HepG2 (cell line): ENCODE data around the gene POLR3H. TPM values are rescaled to one million over a fixed set of nuclear protein-coding genes. Genes with fewer than 3 reads are reported as not detected.

Source experiments
- ATAC-seq: fragments of 200-7000 bp; cut with Tn5 transposase; 3 replicates; pipeline ENCODE4 v1.9.1; 2020; ENCODE audit warnings: mild to moderate bottlenecking, moderate library complexity
- BruUV-seq: library from RNA; stranded (reverse); fragments of 400-500 nt; replicated peaks from 2 replicates; lab custom pipeline; 2021; lab: Mats Ljungman, UMichigan
- CTCF ChIA-PET: fragments of 300-600 bp; formaldehyde crosslinking; extraction: SDS; loops from one replicate; lab custom pipeline; 2021; ENCODE audit warnings: low total read pairs, inconsistent platforms, low intra/inter-chr PET ratio; lab: Yijun Ruan, JAX
- POLR2A ChIA-PET: fragments of 350-600 bp; sonication (Branson Sonifier 250); formaldehyde crosslinking; loops from one replicate; lab custom pipeline; 2020; ENCODE audit warnings: antibody characterized with exemption, inconsistent platforms; lab: Yijun Ruan, JAX
- DNase-seq: peaks from one replicate; pipeline ENCODE4 v3.0.0-alpha.2; 2015; ENCODE audit warnings: low spot score
- FAIRE-seq: peaks from 3 replicates; lab custom pipeline; 2011; peaks lifted over from hg19 to GRCh38; lab: Jason Lieb, UNC
- H2AFZ ChIP-seq: one replicate; pipeline ENCODE4 v1.6.1; 2011; ENCODE audit warnings: low read length, inconsistent platforms
- H3K27ac ChIP-seq: fragments of 300-600 bp; 3 replicates; pipeline ENCODE4 v1.8.0; 2011; ENCODE audit warnings: mixed run types, mild to moderate bottlenecking, mixed read lengths, low read length, inconsistent platforms; ENCODE audit not compliant: insufficient read depth; ENCODE audit errors: extremely low read length
- H3K27me3 ChIP-seq, 2 experiments: fragments of 200-600 bp in 1 of 2; 2 replicates in 1 of 2; 3 replicates in 1 of 2; pipeline versions ENCODE4 v1.6.0 to v1.8.0; 2011; ENCODE audit warnings: low read length in 2 of 2, mild to moderate bottlenecking in 2 of 2, moderate library complexity in 2 of 2, inconsistent platforms in 1 of 2; ENCODE audit not compliant: insufficient read depth in 2 of 2, control insufficient read depth in 1 of 2
- H3K36me3 ChIP-seq, 2 experiments: fragments of 200-600 bp in 1 of 2; replicated peaks in 1 of 2; 2 replicates in 1 of 2; 3 replicates in 1 of 2; pipeline versions ENCODE4 v1.5.1 to v1.8.0; 2011; ENCODE audit warnings: low read length in 2 of 2, inconsistent platforms in 1 of 2; ENCODE audit not compliant: insufficient read depth in 2 of 2, control insufficient read depth in 1 of 2
- H3K4me1 ChIP-seq: 2 replicates; pipeline ENCODE4 v1.5.1; 2012; ENCODE audit warnings: low read length, inconsistent platforms; ENCODE audit not compliant: insufficient read depth
- H3K4me2 ChIP-seq: 2 replicates; pipeline ENCODE4 v1.6.0; 2011; ENCODE audit warnings: low read depth, low read length, inconsistent platforms
- H3K4me3 ChIP-seq, 3 experiments: fragments of 200-600 bp in 1 of 3; sonication (generic), shearing (Covaris generic) in 1 of 3; replicated peaks in 1 of 3; 2 replicates each; pipeline ENCODE4 v1.5.1; 2011 to 2016; ENCODE audit warnings: low read length in 3 of 3, inconsistent platforms in 2 of 3, low read depth in 2 of 3, mild to moderate bottlenecking in 2 of 3, control low read depth in 1 of 3, mixed read lengths in 1 of 3; ENCODE audit not compliant: insufficient read depth in 1 of 3
- H3K79me2 ChIP-seq: one replicate; pipeline ENCODE4 v1.6.1; 2011; ENCODE audit warnings: low read length, inconsistent platforms; ENCODE audit not compliant: insufficient read depth
- H3K9ac ChIP-seq: 2 replicates; pipeline ENCODE4 v1.6.0; 2011; ENCODE audit warnings: mild to moderate bottlenecking, low read depth, low read length, inconsistent platforms; ENCODE audit not compliant: insufficient read depth
- H3K9me3 ChIP-seq: 2 replicates; pipeline ENCODE4 v1.5.1; 2012; ENCODE audit warnings: mild to moderate bottlenecking, low read length
- H4K20me1 ChIP-seq: 2 replicates; pipeline ENCODE4 v1.6.0; 2011; ENCODE audit warnings: inconsistent platforms, mild to moderate bottlenecking, low read length, moderate library complexity; ENCODE audit not compliant: insufficient read depth
- ATF1 ChIP-seq: IDR thresholded peaks from 2 replicates; pipeline ENCODE4 v1.6.1; 2016; ENCODE audit warnings: mild to moderate bottlenecking, control low read depth
- BCL3 ChIP-seq: sonication (generic); formaldehyde crosslinking; IDR thresholded peaks from 2 replicates; pipeline ENCODE4 v1.5.1; 2020; ENCODE audit warnings: mild to moderate bottlenecking, missing genetic modification reagents, moderate library complexity
- BRF2 ChIP-seq: sonication (generic); formaldehyde crosslinking; IDR thresholded peaks from 2 replicates; pipeline ENCODE4 v1.8.1; 2022; ENCODE audit warnings: mild to moderate bottlenecking, missing genetic modification reagents
- CHD4 ChIP-seq: fragments of 200-600 bp; sonication (generic); IDR thresholded peaks from 2 replicates; pipeline ENCODE4 v1.7.0; 2017; ENCODE audit warnings: mild to moderate bottlenecking, low read length, borderline replicate concordance
- GTF2F1 ChIP-seq: fragments of 150-350 bp; IDR thresholded peaks from 2 replicates; pipeline ENCODE4 v1.6.1; 2014; ENCODE audit warnings: low read length
- KDM5B ChIP-seq: sonication (generic); formaldehyde crosslinking; IDR thresholded peaks from 2 replicates; pipeline ENCODE4 v1.4.0; 2020; ENCODE audit warnings: missing genetic modification reagents, mild to moderate bottlenecking, borderline replicate concordance
- MBD4 ChIP-seq: IDR thresholded peaks from 2 replicates; pipeline ENCODE4 v1.6.1; 2012; ENCODE audit warnings: low read length, inconsistent platforms, borderline replicate concordance
- NFE2L1 ChIP-seq: sonication (generic); formaldehyde crosslinking; IDR thresholded peaks from 2 replicates; pipeline ENCODE4 v1.4.0; 2020; ENCODE audit warnings: missing genetic modification reagents, mild to moderate bottlenecking, borderline replicate concordance
- POGZ ChIP-seq: sonication (generic); formaldehyde crosslinking; IDR thresholded peaks from 2 replicates; pipeline ENCODE4 v1.4.0; 2020; ENCODE audit warnings: mild to moderate bottlenecking, missing genetic modification reagents
- SRY ChIP-seq: sonication (generic); formaldehyde crosslinking; IDR thresholded peaks from 2 replicates; pipeline ENCODE4 v1.8.0; 2022; ENCODE audit warnings: mild to moderate bottlenecking, missing genetic modification reagents
- TEAD3 ChIP-seq: optimal IDR thresholded peaks from 2 replicates; pipeline ENCODE3; 2016; ENCODE audit warnings: borderline replicate concordance
- ZBTB20 ChIP-seq: sonication (generic); formaldehyde crosslinking; IDR thresholded peaks from 2 replicates; pipeline ENCODE4 v1.8.1; 2023; ENCODE audit warnings: missing genetic modification reagents, low read depth, mild to moderate bottlenecking, borderline replicate concordance
- ZFY ChIP-seq: sonication (generic); formaldehyde crosslinking; IDR thresholded peaks from 2 replicates; pipeline ENCODE4 v1.4.0; 2020; ENCODE audit warnings: missing genetic modification reagents
- ZNF260 ChIP-seq: sonication (generic); formaldehyde crosslinking; IDR thresholded peaks from 2 replicates; pipeline ENCODE4 v1.4.0; 2020; ENCODE audit warnings: missing genetic modification reagents, low read depth, mild to moderate bottlenecking, borderline replicate concordance
- ZNF282 ChIP-seq: fragments of 450-650 bp; IDR thresholded peaks from 2 replicates; pipeline ENCODE4 v1.6.1; 2018; ENCODE audit not compliant: partially characterized antibody
- ZNF337 ChIP-seq: sonication (generic); formaldehyde crosslinking; IDR thresholded peaks from 2 replicates; pipeline ENCODE4 v1.5.1; 2020; ENCODE audit warnings: missing genetic modification reagents, low read depth, mild to moderate bottlenecking, borderline replicate concordance
- ZNF484 ChIP-seq: sonication (generic); formaldehyde crosslinking; IDR thresholded peaks from 2 replicates; pipeline ENCODE4 v1.5.1; 2020; ENCODE audit warnings: mild to moderate bottlenecking, low read depth, missing genetic modification reagents, borderline replicate concordance
- ZNF768 ChIP-seq: sonication (generic); formaldehyde crosslinking; IDR thresholded peaks from 2 replicates; pipeline ENCODE4 v1.4.0; 2020; ENCODE audit warnings: missing genetic modification reagents
- ZNF891 ChIP-seq: sonication (generic); formaldehyde crosslinking; IDR thresholded peaks from 2 replicates; pipeline ENCODE4 v1.5.0; 2020; ENCODE audit warnings: mild to moderate bottlenecking, missing genetic modification reagents
- ZSCAN21 ChIP-seq: sonication (generic); formaldehyde crosslinking; IDR thresholded peaks from 2 replicates; pipeline ENCODE4 v1.8.0; 2022; ENCODE audit warnings: mild to moderate bottlenecking, missing genetic modification reagents, moderate library complexity, borderline replicate concordance
- WGBS: methylation state at CpG from one replicate; pipeline ENCODE4 v1.1.6; 2017; ENCODE audit warnings: low lambda C conversion rate; 5-methylcytosine and 5-hydroxymethylcytosine counted together
- in situ Hi-C: cut with HindIII; loops from 2 replicates; pipeline ENCODE4 v1.10.0; 2017; ENCODE audit warnings: low pct_unique_long_range_greater_than_20kb; ENCODE audit not compliant: extremely low pct_ligation_motif_present
- intact Hi-C: fragments of 100-400 bp; cut with micrococcal nuclease; formaldehyde crosslinking; loops from one replicate; pipeline ENCODE4 v1.10.0; 2022; ENCODE audit not compliant: unreplicated experiment
- polyA plus RNA-seq, 8 experiments: library from polyadenylated mRNA; depleted of rRNA in 3 of 8; stranded (reverse) in 7 of 8; unstranded in 1 of 8; fragments of >200 nt; fragmentation: Illumina TruSeq in 4 of 8; extraction: Trizol in 4 of 8; gene quantifications; 2 replicates each; pipeline versions ENCODE4 v1.2.1 to v1.2.3, GENCODE V29; 2011 to 2016; ENCODE audit warnings: low read depth in 4 of 8, missing spikeins in 1 of 8, mixed read lengths in 1 of 8; ENCODE audit not compliant: insufficient read depth in 1 of 8
- total RNA-seq, 5 experiments: library from RNA; depleted of rRNA; stranded (reverse); fragments of >200 nt; fragmentation: Illumina TruSeq; extraction: Trizol; gene quantifications; 2 replicates each; pipeline ENCODE4 v1.2.3, GENCODE V29; 2016; ENCODE audit warnings: low read depth in 1 of 5
- TF ChIP-seq, protein P1 (sequence below): IDR thresholded peaks from 2 replicates; pipeline ENCODE4 v1.6.1; 2018; ENCODE audit warnings: missing genetic modification reagents

Gene POLR3H
- total and polyA plus RNA-seq, 2 of the 13 experiments (the other 11 are each of a cell fraction or from before 2014, with no cell fraction given), result 10.3 to 28.6 TPM

DNA sequence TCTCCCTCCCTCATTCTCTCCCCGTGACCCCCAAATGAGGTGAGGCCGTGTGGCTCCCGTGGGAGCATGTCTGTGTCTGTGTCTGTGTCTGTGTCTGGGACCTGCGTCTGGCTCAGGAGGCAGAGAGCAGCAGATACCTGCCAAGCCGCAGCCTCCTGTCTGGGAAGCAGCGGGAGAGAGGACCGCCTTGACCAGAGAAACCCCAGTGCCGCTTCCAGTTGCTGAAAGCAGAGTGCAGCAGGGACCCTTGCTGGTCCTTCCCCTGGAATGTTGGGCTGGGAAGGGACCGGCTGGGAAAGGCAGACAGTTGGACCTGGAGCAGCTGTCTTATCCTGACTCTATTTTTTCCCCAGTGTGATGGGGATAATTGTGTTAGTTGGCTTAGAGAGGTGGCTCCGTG lies 17.1 kb upstream of the POLR3H start:
- H3K4me2 ChIP-seq, result peak overlapping the region; percentile 91
- peak overlapping the region; percentile 6; the same call in 1 of the 2 replicates for H3K9ac ChIP-seq
- DNase-seq (no peak), ATAC-seq (peak; percentile 28), FAIRE-seq (no peak)
- no peaks in the 10 kb centered on the region for H4K20me1 ChIP-seq
- no peaks in the 10 kb centered on the region for H3K36me3 ChIP-seq
- peaks cover 90% of the 10 kb centered on the region for H3K4me1 ChIP-seq
- no TSS peak for BruUV-seq
- no peak overlapping the region for H3K27ac ChIP-seq
- intact Hi-C loops (no loop called here), in situ Hi-C loops (no loop called here)
- ChIA-PET CTCF (interaction anchor here (1.8 kb wide), 1 partner anchor 17 kb away, joined by 4 read pairs; the partner anchor contains the start of gene POLR3H), POLR2A (interaction anchor here (1.1 to 2.3 kb wide), 5 partner anchors 10 to 60 kb away, joined by 4 to 10 read pairs (median 6); partner anchors contain the start of genes DESI1, POLR3H and XRCC6)
- peak overlapping the region in 2 of 3 experiments; percentile 34 to 65; a peak in 4 of 6 replicates for H3K4me3 ChIP-seq
- 0% methylated on average over 5 of the region's 10 CpGs for WGBS
- H3K79me2 ChIP-seq, result no peaks in the 10 kb centered on the region
- H3K27me3 ChIP-seq, result peaks cover 0 to 29% of the 10 kb centered on the region in 2 experiments; a peak in 4 of 5 replicates
- H2AFZ ChIP-seq, result no peak overlapping the region
- H3K9me3 ChIP-seq, result no peaks in the 10 kb centered on the region
- no peak for TF ChIP-seq ZSCAN21
- TF ChIP-seq ZNF891 (CRISPR knock-in tag), result peak; percentile 30; the same call in 1 of the 2 replicates
- TF ChIP-seq BRF2 (CRISPR knock-in tag), result no peak
- no peak for TF ChIP-seq GTF2F1
- TF ChIP-seq, protein P1, sequence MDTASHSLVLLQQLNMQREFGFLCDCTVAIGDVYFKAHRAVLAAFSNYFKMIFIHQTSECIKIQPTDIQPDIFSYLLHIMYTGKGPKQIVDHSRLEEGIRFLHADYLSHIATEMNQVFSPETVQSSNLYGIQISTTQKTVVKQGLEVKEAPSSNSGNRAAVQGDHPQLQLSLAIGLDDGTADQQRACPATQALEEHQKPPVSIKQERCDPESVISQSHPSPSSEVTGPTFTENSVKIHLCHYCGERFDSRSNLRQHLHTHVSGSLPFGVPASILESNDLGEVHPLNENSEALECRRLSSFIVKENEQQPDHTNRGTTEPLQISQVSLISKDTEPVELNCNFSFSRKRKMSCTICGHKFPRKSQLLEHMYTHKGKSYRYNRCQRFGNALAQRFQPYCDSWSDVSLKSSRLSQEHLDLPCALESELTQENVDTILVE (CRISPR knock-in tag), result no peak
- no peak for TF ChIP-seq BCL3
- TF ChIP-seq ATF1, result no peak
- TF ChIP-seq TEAD3 (CRISPR knock-in tag), result peak; percentile 39
- no peak for TF ChIP-seq ZNF484 (CRISPR knock-in tag)
- 0 out of 2 replicates have a peak, but pooled peaks have one; percentile 25 for TF ChIP-seq KDM5B (CRISPR knock-in tag)
- no peak for TF ChIP-seq ZNF260 (CRISPR knock-in tag)
- no peak for TF ChIP-seq ZNF282
- TF ChIP-seq NFE2L1, result no peak
- 0 out of 2 replicates have a peak, but pooled peaks have one; percentile 50 for TF ChIP-seq SRY (CRISPR knock-in tag)
- no peak for TF ChIP-seq POGZ (CRISPR knock-in tag)
- TF ChIP-seq CHD4, result no peak
- no peak for TF ChIP-seq MBD4
- TF ChIP-seq ZBTB20 (CRISPR knock-in tag), result no peak
- TF ChIP-seq ZFY, result no peak
- peak; percentile 56 for TF ChIP-seq ZNF768 (CRISPR knock-in tag)
- TF ChIP-seq ZNF337 (CRISPR knock-in tag), result no peak
